ENCODE measurements around the gene CDCP1. TPM values are rescaled to one million over a fixed set of nuclear protein-coding genes. Genes with fewer than 3 reads are reported as not detected.

CDCP1 gene
- total and polyA plus RNA-seq, 8 donors, result 4.1 to 24.5 (median 8.1) TPM

DNA sequence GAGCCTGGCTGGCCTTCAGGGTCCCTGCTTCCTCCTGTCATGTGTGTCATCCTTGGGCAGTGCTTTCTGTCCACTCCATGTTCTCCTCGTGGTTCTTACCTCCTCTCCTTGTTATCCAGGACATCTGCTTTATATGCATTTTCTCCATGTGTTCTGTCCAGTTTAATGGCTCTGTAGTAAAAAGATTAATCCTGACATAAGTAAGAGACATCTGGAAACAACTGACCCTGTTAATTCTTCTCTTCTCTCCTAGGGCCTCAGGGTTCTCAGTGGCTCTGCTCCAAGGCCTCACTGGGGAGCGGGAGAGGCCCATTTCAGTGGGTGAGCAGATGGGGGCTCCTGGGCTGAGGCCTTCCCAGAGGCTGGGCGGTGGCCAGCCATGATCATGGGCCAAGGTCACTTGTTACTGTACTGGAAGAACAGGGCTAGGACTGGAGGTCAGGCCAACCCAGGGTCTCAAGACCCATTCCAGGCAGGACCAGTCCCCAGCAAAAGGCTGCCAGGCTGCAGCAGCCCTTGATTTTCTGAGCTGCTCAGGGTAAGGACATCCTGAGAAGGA, 20.2 kb upstream of the CDCP1 start:
- intact Hi-C loops (cut with DNase I; ENCODE audit: low total_unique reads), result no loop called here
- no peak for DNase-seq
- Histone ChIP-seq H3K36me3 (no peaks in the 10 kb centered on the region), H3K27me3 (no peaks in the 10 kb centered on the region), H3K27ac (peak overlapping the region in 4 of 5 donors; percentile 62 to 77 (median 74)), H3K9me3 (no peaks in the 10 kb centered on the region), H3K4me3 (no peak overlapping the region), H3K4me1 (peaks cover 10 to 34% (median 14%) of the 10 kb centered on the region in 4 donors)
- TF ChIP-seq POLR2A (IDR thresholded peaks at IDR 0.05), result no peak
- 78 to 98% (median 90%) methylated on average over 2 to 3 of the region's 3 CpGs for WGBS, 5 donors

DNA sequence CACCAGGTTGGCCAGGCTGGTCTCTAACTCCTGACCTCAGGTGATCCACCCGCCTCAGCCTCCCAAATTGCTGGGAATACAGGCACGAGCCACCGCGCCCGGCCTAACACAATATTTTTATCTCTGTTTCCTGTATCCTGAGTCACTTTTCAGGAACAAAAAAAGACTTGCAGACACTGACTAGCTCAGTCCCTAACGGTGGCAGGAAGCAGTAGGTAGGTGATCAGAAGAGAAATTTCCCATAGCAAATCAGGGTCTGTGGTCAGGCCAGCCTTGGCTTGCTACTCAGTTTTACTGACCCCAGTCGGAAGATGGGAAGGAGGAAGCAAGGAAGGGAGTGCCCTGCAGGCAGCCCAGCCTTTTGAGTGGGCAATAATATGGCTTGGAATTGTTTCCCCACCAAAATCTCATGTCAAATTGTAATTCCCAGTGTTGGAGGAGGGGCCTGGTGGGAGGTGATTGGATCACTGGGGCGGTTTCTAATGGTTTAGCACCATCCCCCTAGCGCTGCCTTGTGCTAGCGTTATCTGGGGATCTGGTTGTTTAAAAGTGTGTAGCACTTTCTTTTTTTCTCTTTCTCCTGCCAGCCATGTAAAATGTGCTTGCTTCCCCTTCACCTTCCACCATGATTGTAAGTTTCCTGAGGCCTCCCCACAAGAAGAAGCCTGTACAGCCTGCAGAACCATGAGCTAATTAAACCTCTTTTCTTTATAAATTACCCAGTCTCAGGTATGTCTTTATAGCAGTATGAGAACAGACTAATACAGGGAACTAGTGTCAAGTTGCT, 19.5 kb upstream of the CDCP1 start:
- TF ChIP-seq, protein P1, sequence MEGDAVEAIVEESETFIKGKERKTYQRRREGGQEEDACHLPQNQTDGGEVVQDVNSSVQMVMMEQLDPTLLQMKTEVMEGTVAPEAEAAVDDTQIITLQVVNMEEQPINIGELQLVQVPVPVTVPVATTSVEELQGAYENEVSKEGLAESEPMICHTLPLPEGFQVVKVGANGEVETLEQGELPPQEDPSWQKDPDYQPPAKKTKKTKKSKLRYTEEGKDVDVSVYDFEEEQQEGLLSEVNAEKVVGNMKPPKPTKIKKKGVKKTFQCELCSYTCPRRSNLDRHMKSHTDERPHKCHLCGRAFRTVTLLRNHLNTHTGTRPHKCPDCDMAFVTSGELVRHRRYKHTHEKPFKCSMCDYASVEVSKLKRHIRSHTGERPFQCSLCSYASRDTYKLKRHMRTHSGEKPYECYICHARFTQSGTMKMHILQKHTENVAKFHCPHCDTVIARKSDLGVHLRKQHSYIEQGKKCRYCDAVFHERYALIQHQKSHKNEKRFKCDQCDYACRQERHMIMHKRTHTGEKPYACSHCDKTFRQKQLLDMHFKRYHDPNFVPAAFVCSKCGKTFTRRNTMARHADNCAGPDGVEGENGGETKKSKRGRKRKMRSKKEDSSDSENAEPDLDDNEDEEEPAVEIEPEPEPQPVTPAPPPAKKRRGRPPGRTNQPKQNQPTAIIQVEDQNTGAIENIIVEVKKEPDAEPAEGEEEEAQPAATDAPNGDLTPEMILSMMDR (IDR thresholded peaks at IDR 0.05), result no peak
- peak in 1 of 3 donors; percentile 24 for TF ChIP-seq POLR2AphosphoS5 (IDR thresholded peaks at IDR 0.05)
- TF ChIP-seq POLR2A (IDR thresholded peaks at IDR 0.05), result no peak

DNA sequence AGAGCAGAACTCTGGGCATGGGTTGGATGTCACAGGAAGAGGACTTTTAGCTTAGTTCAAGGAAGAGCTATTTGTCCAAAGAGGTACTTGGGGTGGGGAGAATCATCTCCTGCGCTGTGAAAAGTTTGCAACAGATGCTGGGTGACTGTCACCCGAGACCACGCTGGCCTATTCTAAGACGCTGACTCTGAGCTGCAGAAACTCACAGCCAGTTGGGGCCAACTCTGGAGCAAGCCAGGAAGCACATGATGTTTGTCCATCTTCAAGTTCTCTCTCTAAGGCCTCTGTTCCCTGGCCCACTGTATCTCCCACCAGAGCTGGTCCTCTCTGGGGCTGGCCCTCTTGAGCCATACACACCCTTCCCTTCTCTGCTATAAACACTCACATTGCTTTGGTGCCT, 17.9 kb upstream of the CDCP1 start:
- WGBS, 5 donors, result 88 to 96% (median 92%) methylated on average over 4 of the region's 4 CpGs
- intact Hi-C loops (cut with DNase I; ENCODE audit: low total_unique reads), result no loop called here
- Histone ChIP-seq H3K27me3 (no peaks in the 10 kb centered on the region), H3K9me3 (no peaks in the 10 kb centered on the region), H3K4me3 (no peak overlapping the region), H3K4me1 (peaks cover 10 to 25% (median 14%) of the 10 kb centered on the region in 4 donors), H3K27ac (no peak overlapping the region), H3K36me3 (no peaks in the 10 kb centered on the region)
- DNase-seq, result no peak
- TF ChIP-seq EP300 (IDR thresholded peaks at IDR 0.05), result no peak
- no peak for TF ChIP-seq POLR2A (IDR thresholded peaks at IDR 0.05)
- TF ChIP-seq POLR2AphosphoS5 (IDR thresholded peaks at IDR 0.05), result no peak
- TF ChIP-seq, protein P1 (IDR thresholded peaks at IDR 0.05), result no peak

More for the DNA sequence above, 19.5 kb upstream of the CDCP1 start:
- H3K9me3 ChIP-seq, result no peaks in the 10 kb centered on the region
- H3K27me3 ChIP-seq, result no peaks in the 10 kb centered on the region
- no peak for DNase-seq
- peak overlapping the region in 2 of 5 donors; percentile 12 to 52 for H3K27ac ChIP-seq
- WGBS, 5 donors, result 64 to 79% (median 69%) methylated on average over 10 of the region's 10 CpGs
- H3K36me3 ChIP-seq, result no peaks in the 10 kb centered on the region
- H3K4me3 ChIP-seq, result no peak overlapping the region
- intact Hi-C loops (cut with DNase I; ENCODE audit: low total_unique reads), result no loop called here
- H3K4me1 ChIP-seq, result peaks cover 10 to 34% (median 14%) of the 10 kb centered on the region in 4 donors

DNA sequence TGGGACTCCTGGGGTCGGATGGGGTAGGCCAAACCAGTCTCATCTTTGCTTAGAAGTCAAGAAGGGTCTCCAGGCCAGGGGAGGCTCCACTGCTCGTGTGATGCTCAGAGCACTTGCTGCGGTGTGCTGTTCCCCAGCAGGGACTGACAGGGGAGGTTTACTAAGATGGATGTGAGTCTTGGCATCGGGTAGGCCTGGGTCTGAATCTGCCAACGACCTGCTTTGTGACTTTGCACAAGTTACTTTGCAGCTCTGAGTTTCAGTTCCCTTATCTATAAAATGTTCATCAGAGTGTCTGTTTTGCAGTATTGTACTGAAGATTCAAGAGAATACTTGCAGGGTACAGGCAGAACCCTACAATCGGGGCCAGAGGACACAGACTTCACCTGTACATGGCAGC, 17.3 kb upstream of the CDCP1 start:
- Histone ChIP-seq H3K4me3 (no peak overlapping the region), H3K4me1 (peaks cover 10 to 25% (median 14%) of the 10 kb centered on the region in 4 donors), H3K27ac (no peak overlapping the region), H3K27me3 (no peaks in the 10 kb centered on the region), H3K9me3 (no peaks in the 10 kb centered on the region), H3K36me3 (no peaks in the 10 kb centered on the region)
- no peak for DNase-seq
- TF ChIP-seq POLR2AphosphoS5 (IDR thresholded peaks at IDR 0.05), result no peak
- TF ChIP-seq, protein P1 (IDR thresholded peaks at IDR 0.05), result no peak
- no peak for TF ChIP-seq POLR2A (IDR thresholded peaks at IDR 0.05)
- TF ChIP-seq EP300 (IDR thresholded peaks at IDR 0.05), result no peak
- WGBS, 5 donors, result 40 to 68% (median 66%) methylated on average over 6 of the region's 6 CpGs
- intact Hi-C loops (cut with DNase I; ENCODE audit: low total_unique reads), result no loop called here

Measured in stomach (tissue), 9 donors.